Nephron progenitor cell (in vitro differentiated cells): ENCODE data around the gene ERCC6.

Experiments used
- DNase-seq: peaks from one replicate; pipeline ENCODE4 v3.0.0; 2021
- H3K27ac Mint-ChIP-seq: 2 replicates; pipeline ENCODE4 v1.8.0; 2021; ENCODE audit warnings: mild to moderate bottlenecking, moderate library complexity, mixed read lengths
- H3K27me3 Mint-ChIP-seq: 2 replicates; pipeline ENCODE4 v1.8.0; 2021; ENCODE audit warnings: mild to moderate bottlenecking, low read depth, mixed read lengths; ENCODE audit not compliant: poor library complexity
- H3K36me3 Mint-ChIP-seq: 2 replicates; pipeline ENCODE4 v1.8.0; 2021; ENCODE audit warnings: low read depth, mixed read lengths
- H3K4me1 Mint-ChIP-seq: 2 replicates; pipeline ENCODE4 v1.8.0; 2021; ENCODE audit warnings: mixed read lengths
- H3K4me3 Mint-ChIP-seq: 2 replicates; pipeline ENCODE4 v1.8.0; 2021; ENCODE audit warnings: mild to moderate bottlenecking, moderate library complexity, mixed read lengths
- H3K9me3 Mint-ChIP-seq: 2 replicates; pipeline ENCODE4 v1.8.0; 2021; ENCODE audit warnings: mild to moderate bottlenecking, moderate library complexity, mixed read lengths
- CTCF ChIP-seq: fragments of 200-600 bp; sonication (generic); IDR thresholded peaks from 2 replicates; pipeline ENCODE4 v1.5.0; 2021; ENCODE audit warnings: antibody characterized with exemption

The ERCC6 gene

GRCh38 chr10:49577182-49577925, 38.4 kb upstream of the ERCC6 start:
- H3K4me1 Mint-ChIP-seq = no peaks in the 10 kb centered on the region
- H3K4me3 Mint-ChIP-seq = no peak overlapping the region
- H3K27me3 Mint-ChIP-seq = peaks cover 23% of the 10 kb centered on the region
- no peak for TF ChIP-seq CTCF
- no peak for DNase-seq
- H3K9me3 Mint-ChIP-seq = no peaks in the 10 kb centered on the region
- H3K36me3 Mint-ChIP-seq = no peaks in the 10 kb centered on the region
- H3K27ac Mint-ChIP-seq = no peak overlapping the region

- TF ChIP-seq CTCF = no peak
- Mint-ChIP-seq H3K9me3 (no peaks in the 10 kb centered on the region), H3K27me3 (peaks cover 29% of the 10 kb centered on the region), H3K36me3 (no peaks in the 10 kb centered on the region), H3K4me1 (no peaks in the 10 kb centered on the region), H3K27ac (no peak overlapping the region), H3K4me3 (no peak overlapping the region)
- no peak for DNase-seq
Measured at GRCh38 chr10:49575489-49576072, 36.7 kb upstream of the ERCC6 start.

GRCh38 chr10:49572594-49573114, 33.7 kb upstream of the ERCC6 start:
- H3K36me3 Mint-ChIP-seq = no peaks in the 10 kb centered on the region
- no peaks in the 10 kb centered on the region for H3K4me1 Mint-ChIP-seq
- DNase-seq = no peak
- H3K4me3 Mint-ChIP-seq = no peak overlapping the region
- no peak for TF ChIP-seq CTCF
- H3K27me3 Mint-ChIP-seq = peaks cover 52% of the 10 kb centered on the region
- H3K27ac Mint-ChIP-seq = no peak overlapping the region
- peaks cover 23% of the 10 kb centered on the region for H3K9me3 Mint-ChIP-seq

GRCh38 chr10:49571388-49571787, 32.5 kb upstream of the ERCC6 start:
- Mint-ChIP-seq H3K27me3 (peaks cover 58% of the 10 kb centered on the region), H3K9me3 (peaks cover 30% of the 10 kb centered on the region), H3K36me3 (no peaks in the 10 kb centered on the region), H3K27ac (no peak overlapping the region), H3K4me3 (no peak overlapping the region), H3K4me1 (no peaks in the 10 kb centered on the region)
- no peak for DNase-seq
- no peak for TF ChIP-seq CTCF

- Mint-ChIP-seq H3K4me3 (no peak overlapping the region), H3K27me3 (peaks cover 75% of the 10 kb centered on the region), H3K4me1 (no peaks in the 10 kb centered on the region), H3K27ac (no peak overlapping the region), H3K36me3 (no peaks in the 10 kb centered on the region), H3K9me3 (peaks cover 30% of the 10 kb centered on the region)
- TF ChIP-seq CTCF = no peak
- no peak for DNase-seq
Measured at GRCh38 chr10:49569031-49569631, 30.2 kb upstream of the ERCC6 start.
